Endothelial cell of umbilical vein (primary cell): ENCODE measurements around the gene MRPL32. TPM values are rescaled to one million over a fixed set of nuclear protein-coding genes. Genes with fewer than 3 reads are reported as not detected.

Experiments
- BruUV-seq: library from RNA; stranded (reverse); fragments of 400-500 nt; replicated peaks from 2 replicates; lab custom pipeline; 2021; lab: Mats Ljungman, UMichigan
- CTCF ChIA-PET: fragments of 300-600, 350-600 bp; sonication (Branson Sonifier 250); formaldehyde crosslinking; loops from one replicate; lab custom pipeline; 2021; ENCODE audit warnings: antibody characterized with exemption, inconsistent platforms; lab: Charles Lee
- POLR2A ChIA-PET: fragments of 300-600, 350-600 bp; sonication (Branson Sonifier 250); formaldehyde crosslinking; loops from one replicate; lab custom pipeline; 2021; ENCODE audit warnings: antibody characterized with exemption, inconsistent platforms; lab: Charles Lee
- DNase-seq: peaks from one replicate; pipeline ENCODE4 v3.0.0-alpha.2; 2011; ENCODE audit warnings: low read depth, low spot score
- FAIRE-seq: peaks from 2 replicates; lab custom pipeline; 2011; peaks lifted over from hg19 to GRCh38; lab: Jason Lieb, UNC
- H2AFZ ChIP-seq: 2 replicates; pipeline ENCODE4 v1.6.0; 2012; ENCODE audit warnings: low read depth, low read length, control low read depth, inconsistent platforms
- H3K27ac ChIP-seq: 2 replicates; pipeline ENCODE4 v1.5.1; 2011; ENCODE audit warnings: low read depth, mild to moderate bottlenecking, control low read depth, low read length, moderate library complexity; ENCODE audit not compliant: insufficient read depth
- H3K27me3 ChIP-seq, 2 experiments: 2 replicates each; pipeline versions ENCODE4 v1.6.0 to v1.6.1; 2011; ENCODE audit warnings: low read length in 2 of 2, mixed read lengths in 1 of 2; ENCODE audit not compliant: control insufficient read depth in 2 of 2, insufficient read depth in 2 of 2
- H3K36me3 ChIP-seq, 2 experiments: 2 replicates in 1 of 2; 3 replicates in 1 of 2; pipeline ENCODE4 v1.5.1; 2011; ENCODE audit warnings: low read length in 2 of 2, mild to moderate bottlenecking in 1 of 2, moderate library complexity in 1 of 2; ENCODE audit not compliant: control insufficient read depth in 2 of 2, insufficient read depth in 2 of 2; ENCODE audit errors: extremely low read depth in 1 of 2
- H3K4me1 ChIP-seq: 3 replicates; pipeline ENCODE4 v1.5.1; 2011; ENCODE audit warnings: mild to moderate bottlenecking, low read length; ENCODE audit not compliant: control insufficient read depth, insufficient read depth; ENCODE audit errors: extremely low read depth
- H3K4me2 ChIP-seq: 2 replicates; pipeline ENCODE4 v1.6.1; 2011; ENCODE audit warnings: low read length, control low read depth, mixed read lengths; ENCODE audit not compliant: insufficient read depth
- H3K4me3 ChIP-seq, 3 experiments: fragments of 200-600 bp in 1 of 3; sonication (generic), shearing (Covaris generic) in 1 of 3; replicated peaks in 1 of 3; 2 replicates each; pipeline ENCODE4 v1.5.1; 2011 to 2016; ENCODE audit warnings: control low read depth in 3 of 3, low read length in 3 of 3, mild to moderate bottlenecking in 2 of 3, inconsistent platforms in 1 of 3, low read depth in 1 of 3, moderate library complexity in 1 of 3; ENCODE audit not compliant: insufficient read depth in 1 of 3
- H3K79me2 ChIP-seq: 2 replicates; pipeline ENCODE4 v1.6.0; 2012; ENCODE audit warnings: low read length, inconsistent platforms; ENCODE audit not compliant: control insufficient read depth, insufficient read depth
- H3K9ac ChIP-seq: replicated peaks from 2 replicates; pipeline ENCODE3; 2011; ENCODE audit warnings: low read length, control low read depth; ENCODE audit not compliant: insufficient read depth; ENCODE audit errors: extremely low read depth
- H3K9me1 ChIP-seq: replicated peaks from 3 replicates; pipeline ENCODE4 v1.6.0; 2011; ENCODE audit warnings: mild to moderate bottlenecking, low read length; ENCODE audit not compliant: control insufficient read depth, insufficient read depth; ENCODE audit errors: extremely low read depth
- H3K9me3 ChIP-seq: replicated peaks from 2 replicates; pipeline ENCODE4 v1.5.1; 2012; ENCODE audit warnings: low read length, inconsistent platforms; ENCODE audit not compliant: control insufficient read depth, insufficient read depth
- H4K20me1 ChIP-seq: replicated peaks from 2 replicates; pipeline ENCODE3; 2011; ENCODE audit warnings: mild to moderate bottlenecking, low read length; ENCODE audit not compliant: control insufficient read depth, insufficient read depth; ENCODE audit errors: extremely low read depth
- CTCF ChIP-seq, 2 donors: IDR thresholded peaks; 1 replicate in 1 of 2; 2 replicates in 1 of 2; pipeline ENCODE4 v1.5.1; 2011; ENCODE audit warnings: low read length in 2 of 2, mild to moderate bottlenecking in 2 of 2, moderate library complexity in 2 of 2, control low read depth in 1 of 2, inconsistent platforms in 1 of 2, low read depth in 1 of 2; ENCODE audit not compliant: insufficient read depth in 1 of 2; ENCODE audit errors: extremely low read depth in 1 of 2
- EZH2 ChIP-seq: IDR thresholded peaks from 2 replicates; pipeline ENCODE4 v1.6.1; 2012; ENCODE audit warnings: borderline replicate concordance, low read depth, mild to moderate bottlenecking, moderate library complexity, low read length, inconsistent platforms; ENCODE audit not compliant: severe bottlenecking
- FOS ChIP-seq: IDR thresholded peaks from 2 replicates; pipeline ENCODE4 v1.6.1; 2011; ENCODE audit warnings: mild to moderate bottlenecking, low read length, moderate library complexity, borderline replicate concordance; ENCODE audit not compliant: insufficient read depth
- GATA2 ChIP-seq: IDR thresholded peaks from 2 replicates; pipeline ENCODE4 v1.7.0; 2011; ENCODE audit warnings: low read depth, mild to moderate bottlenecking, moderate library complexity, mixed read lengths, low read length; ENCODE audit not compliant: insufficient read length, insufficient read depth
- JUN ChIP-seq: IDR thresholded peaks from 2 replicates; pipeline ENCODE4 v1.6.1; 2011; ENCODE audit warnings: borderline replicate concordance, low read depth; ENCODE audit not compliant: insufficient read length, insufficient read depth
- MYC ChIP-seq: IDR thresholded peaks from one replicate; pipeline ENCODE4 v1.6.1; 2011; ENCODE audit warnings: mild to moderate bottlenecking, low read depth, low read length
- POLR2A ChIP-seq: IDR thresholded peaks from 2 replicates; pipeline ENCODE4 v1.6.1; 2012; ENCODE audit warnings: low read depth, mild to moderate bottlenecking, control low read depth, low read length
- POLR2AphosphoS5 ChIP-seq: IDR thresholded peaks from 2 replicates; pipeline ENCODE4 v1.6.1; 2012; ENCODE audit warnings: low read depth, mild to moderate bottlenecking, control low read depth, low read length, moderate library complexity; ENCODE audit not compliant: insufficient read depth
- dilution Hi-C: fragments of 300-500 bp; cut with MboI; formaldehyde crosslinking; loops from one replicate; pipeline ENCODE4 v1.15.0; 2019; ENCODE audit warnings: low sequenced_read_pairs; ENCODE audit not compliant: extremely low pct_ligation_motif_present
- intact Hi-C: fragments of 100-400 bp; cut with micrococcal nuclease; formaldehyde crosslinking; loops from one replicate; pipeline ENCODE4 v1.10.0; 2022
- polyA plus RNA-seq, 4 experiments: library from polyadenylated mRNA; depleted of rRNA in 3 of 4; stranded (reverse) in 3 of 4; unstranded in 1 of 4; fragments of >200 nt; gene quantifications; 2 replicates each; pipeline versions ENCODE4 v1.2.1 to v1.2.3, GENCODE V29; 2011 to 2012; ENCODE audit warnings: missing spikeins in 1 of 4
- total RNA-seq: library from RNA; stranded (reverse); gene quantifications from 2 replicates; pipeline ENCODE4 v1.2.3, GENCODE V29; 2021
- TF ChIP-seq, protein P1 (sequence below): IDR thresholded peaks from 2 replicates; pipeline ENCODE4 v1.6.1; 2011; ENCODE audit not compliant: insufficient read depth, insufficient read length

Gene MRPL32
- total and polyA plus RNA-seq, 2 donors (not counting 3 experiments of a cell fraction or from before 2014, with no cell fraction given) = 39.9 to 62.2 TPM

GRCh38 chr7:42980514-42980913, 48.3 kb downstream of the MRPL32 start:
- ChIA-PET POLR2A (no interaction called here), CTCF (no interaction called here)
- no peak overlapping the region for H2AFZ ChIP-seq
- H3K9me3 ChIP-seq = no peaks in the 10 kb centered on the region
- no peak overlapping the region for H3K27ac ChIP-seq
- no peaks in the 10 kb centered on the region for H4K20me1 ChIP-seq
- H3K4me2 ChIP-seq = no peak overlapping the region
- H3K27me3 ChIP-seq = peaks cover 0 to 1% of the 10 kb centered on the region in 2 experiments
- no peaks in the 10 kb centered on the region for H3K9me1 ChIP-seq
- intact Hi-C loops = no loop called here
- dilution Hi-C loops = loop anchor here (25.0 kb wide), 1 partner anchor 332 kb away; no protein-coding TSS in a partner anchor
- H3K9ac ChIP-seq = no peak overlapping the region
- no peaks in the 10 kb centered on the region for H3K79me2 ChIP-seq
- DNase-seq (no peak), FAIRE-seq (no peak)
- BruUV-seq = no TSS peak
- H3K36me3 ChIP-seq = no peaks in the 10 kb centered on the region
- no peak overlapping the region for H3K4me3 ChIP-seq
- H3K4me1 ChIP-seq = no peaks in the 10 kb centered on the region
- TF ChIP-seq FOS (no peak), EZH2 (no peak), GATA2 (no peak), MYC (no peak), POLR2A (no peak), JUN (no peak), CTCF (IDR thresholded peaks at IDR 0.05; ENCODE audit: extremely low read depth in 1 of 2, insufficient read depth in 1 of 2, low read depth in 1 of 2, low read length in 2 of 2) (no peak), POLR2AphosphoS5 (no peak)
- TF ChIP-seq, protein P1, sequence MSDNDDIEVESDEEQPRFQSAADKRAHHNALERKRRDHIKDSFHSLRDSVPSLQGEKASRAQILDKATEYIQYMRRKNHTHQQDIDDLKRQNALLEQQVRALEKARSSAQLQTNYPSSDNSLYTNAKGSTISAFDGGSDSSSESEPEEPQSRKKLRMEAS = no peak
